ENCODE data around the gene UCHL3.

UCHL3 gene

DNA sequence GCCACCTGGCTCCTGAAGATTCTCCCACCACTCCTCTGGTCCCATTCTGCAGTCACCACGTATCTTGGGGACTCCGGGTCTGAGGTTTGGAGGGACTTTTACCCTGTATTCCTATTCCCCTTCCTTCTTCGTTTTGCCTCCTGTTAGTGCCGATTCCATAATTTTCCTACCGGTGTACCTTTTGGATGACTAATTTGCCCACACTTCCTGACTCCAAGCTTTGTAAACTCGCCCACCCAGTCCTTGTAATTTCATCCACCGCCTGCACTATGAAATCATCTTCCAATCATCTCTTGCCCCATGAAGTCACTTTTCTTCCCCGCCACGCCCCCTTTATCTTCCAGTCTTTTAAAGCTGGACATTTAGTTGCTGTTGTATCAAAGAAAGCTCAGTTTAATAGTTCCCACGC is 572 bp downstream of the UCHL3 start:
- no peak for DNase-seq

DNA sequence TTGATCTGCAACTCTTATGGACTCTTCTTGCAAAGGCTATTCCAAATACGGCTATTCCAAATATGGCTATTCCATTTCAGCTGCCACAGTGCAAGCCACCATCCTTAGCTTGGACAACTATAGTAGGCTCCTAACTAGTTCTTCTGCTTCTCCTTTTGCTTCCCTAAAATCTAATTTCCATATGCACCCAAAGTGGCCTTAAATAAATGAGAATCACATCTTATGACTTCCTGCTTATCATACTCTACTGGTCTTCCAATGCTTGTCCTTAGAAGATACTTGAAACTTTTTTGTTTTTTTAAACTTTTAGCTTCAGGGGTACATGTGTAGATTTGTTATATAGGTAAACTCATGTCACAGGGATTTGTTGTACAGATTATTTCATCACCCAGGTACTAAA is 4.9 kb downstream of the UCHL3 start:
- no peak for DNase-seq

DNA sequence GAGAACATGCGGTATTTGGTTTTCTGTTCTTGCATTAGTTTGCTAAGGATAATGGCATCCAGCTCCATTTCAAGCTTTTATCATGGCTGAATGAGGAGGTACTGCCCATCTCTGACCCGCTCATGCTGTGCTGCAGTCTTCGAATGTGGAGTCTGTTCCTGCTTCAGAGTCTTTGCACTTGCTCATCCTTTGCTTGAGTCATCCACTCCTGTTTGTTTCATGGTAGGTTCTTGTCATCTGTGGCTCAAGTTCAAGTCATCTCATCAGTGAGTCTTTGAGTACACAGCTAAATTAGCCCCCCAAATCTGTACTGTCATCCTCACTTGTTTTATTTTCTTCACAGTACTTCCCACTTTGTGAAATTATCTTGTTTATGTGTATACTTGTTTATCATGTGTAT is 5.4 kb downstream of the UCHL3 start:
- DNase-seq = no peak

DNA sequence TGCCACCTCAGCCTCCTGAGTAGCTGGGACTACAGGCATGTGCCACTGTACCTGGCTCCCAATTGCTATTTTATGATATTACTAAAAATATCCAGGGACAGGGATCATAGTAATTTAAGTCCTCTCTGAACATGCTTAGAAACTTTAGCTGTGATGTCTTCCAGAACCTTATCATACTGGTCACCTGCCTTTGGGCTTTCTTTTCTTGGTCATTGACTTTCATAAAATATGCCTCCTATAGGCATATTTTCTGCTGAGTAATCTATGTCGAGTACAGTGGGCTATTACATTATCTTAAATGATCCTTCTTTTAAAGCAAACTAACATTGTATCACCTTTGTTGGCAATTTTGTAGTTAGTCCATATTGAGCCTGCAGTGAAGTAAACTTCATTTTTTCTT is 6.2 kb downstream of the UCHL3 start:
- DNase-seq = no peak

DNA sequence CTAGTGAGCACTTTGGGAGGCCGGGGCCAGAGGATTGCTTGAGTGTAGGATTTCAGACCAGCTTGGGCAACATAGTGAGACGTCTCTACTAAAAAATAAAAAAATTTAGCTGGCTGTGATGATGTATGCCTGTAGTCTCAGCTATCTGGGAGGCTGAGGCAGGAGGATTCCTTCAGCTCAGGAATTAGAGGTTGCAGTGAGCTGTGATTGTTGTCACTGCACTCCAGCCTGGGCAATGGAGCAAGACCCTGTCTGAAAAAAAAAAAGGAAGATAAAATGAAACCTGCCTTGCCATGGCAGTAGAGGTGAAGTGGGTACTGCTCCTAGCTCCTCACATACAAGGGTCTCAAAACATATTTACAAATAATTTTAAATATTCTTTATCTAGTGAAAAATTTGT is 7.4 kb downstream of the UCHL3 start:
- no peak for DNase-seq

DNA sequence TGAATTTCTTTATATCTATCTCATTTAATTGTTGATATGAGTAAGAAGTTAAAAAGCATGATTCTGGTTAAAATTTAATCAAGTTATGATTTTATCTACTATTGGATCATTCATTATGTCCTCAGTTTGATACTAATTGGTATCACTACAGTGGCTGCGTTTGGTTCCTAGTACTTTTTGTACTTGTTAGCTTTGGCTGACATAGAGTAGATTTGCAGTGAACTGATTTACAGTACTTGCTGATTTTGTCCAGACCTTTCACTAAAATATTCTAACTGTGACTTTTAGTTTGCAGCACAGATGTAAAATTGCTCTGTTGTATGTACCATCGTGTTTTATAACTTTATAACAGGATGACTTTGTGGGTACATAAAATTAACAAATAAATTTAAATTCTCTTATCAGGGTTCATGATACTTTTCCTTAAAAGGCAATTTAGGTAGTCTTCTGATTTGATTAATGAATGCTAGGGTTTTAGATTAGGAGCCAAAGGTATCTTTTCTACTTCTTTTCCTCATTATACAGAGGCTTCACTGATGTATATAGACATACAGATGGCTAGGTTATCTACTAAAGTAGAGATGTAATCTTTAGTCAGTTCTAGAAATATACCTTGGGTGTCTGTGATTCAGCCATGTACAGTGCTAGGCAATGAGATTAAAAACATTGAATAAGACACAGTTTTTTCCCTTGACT is 8.7 kb downstream of the UCHL3 start:
- no peak for DNase-seq

DNA sequence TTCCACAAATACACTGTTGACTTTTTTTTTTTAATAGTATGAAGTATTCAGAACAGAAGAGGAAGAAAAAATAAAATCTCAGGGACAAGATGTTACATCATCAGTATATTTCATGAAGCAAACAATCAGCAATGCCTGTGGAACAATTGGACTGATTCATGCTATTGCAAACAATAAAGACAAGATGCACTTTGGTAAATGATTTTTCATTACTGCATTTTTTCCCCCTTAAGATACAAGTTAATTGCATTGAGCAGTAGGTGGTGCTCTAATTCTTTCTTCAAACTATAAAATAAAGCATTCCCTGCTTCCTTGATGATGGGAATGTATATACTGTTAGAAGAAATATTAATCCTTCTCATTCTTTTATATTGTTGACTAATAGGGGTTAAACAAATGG is 17.1 kb downstream of the UCHL3 start:
- DNase-seq = no peak

DNA sequence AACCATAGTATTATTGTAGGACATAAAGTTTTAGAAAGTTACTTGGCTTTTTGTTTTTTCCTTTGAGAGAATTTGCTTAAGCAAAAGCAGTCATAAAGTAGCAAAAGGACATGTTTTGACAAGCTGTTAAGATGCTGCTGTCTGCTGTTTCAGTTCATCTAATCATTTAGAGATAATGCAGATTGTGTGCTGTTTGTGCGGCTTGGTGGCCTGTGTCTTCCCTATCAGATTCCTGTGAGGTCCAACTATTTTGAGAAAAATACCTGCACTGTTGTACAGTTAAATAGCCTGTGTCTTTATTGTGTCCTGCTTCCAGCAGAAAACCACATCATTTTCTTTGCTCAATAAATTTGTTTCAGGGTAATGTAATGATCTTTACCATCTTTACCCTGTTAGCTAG is 20.0 kb downstream of the UCHL3 start:
- no peak for DNase-seq

DNA sequence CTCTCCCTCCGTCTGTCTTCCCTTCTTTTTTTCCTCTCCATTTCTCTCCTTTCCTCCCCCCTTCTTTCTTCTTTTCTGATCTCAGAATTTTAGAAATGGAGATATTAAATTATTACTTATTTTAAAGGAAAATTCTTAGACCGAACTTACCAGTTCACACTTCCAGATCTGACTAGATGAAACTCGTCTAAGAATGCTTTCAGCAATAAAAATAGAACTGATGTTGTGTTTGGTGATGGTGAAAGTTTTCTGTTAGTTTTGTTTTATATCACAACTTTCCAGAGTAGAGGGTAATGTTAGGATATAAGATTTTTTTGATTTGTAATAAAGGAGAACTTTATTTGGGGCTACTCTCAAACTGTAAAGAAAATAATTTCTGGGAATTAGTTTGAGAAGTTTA is 29.9 kb downstream of the UCHL3 start:
- DNase-seq = no peak

DNA sequence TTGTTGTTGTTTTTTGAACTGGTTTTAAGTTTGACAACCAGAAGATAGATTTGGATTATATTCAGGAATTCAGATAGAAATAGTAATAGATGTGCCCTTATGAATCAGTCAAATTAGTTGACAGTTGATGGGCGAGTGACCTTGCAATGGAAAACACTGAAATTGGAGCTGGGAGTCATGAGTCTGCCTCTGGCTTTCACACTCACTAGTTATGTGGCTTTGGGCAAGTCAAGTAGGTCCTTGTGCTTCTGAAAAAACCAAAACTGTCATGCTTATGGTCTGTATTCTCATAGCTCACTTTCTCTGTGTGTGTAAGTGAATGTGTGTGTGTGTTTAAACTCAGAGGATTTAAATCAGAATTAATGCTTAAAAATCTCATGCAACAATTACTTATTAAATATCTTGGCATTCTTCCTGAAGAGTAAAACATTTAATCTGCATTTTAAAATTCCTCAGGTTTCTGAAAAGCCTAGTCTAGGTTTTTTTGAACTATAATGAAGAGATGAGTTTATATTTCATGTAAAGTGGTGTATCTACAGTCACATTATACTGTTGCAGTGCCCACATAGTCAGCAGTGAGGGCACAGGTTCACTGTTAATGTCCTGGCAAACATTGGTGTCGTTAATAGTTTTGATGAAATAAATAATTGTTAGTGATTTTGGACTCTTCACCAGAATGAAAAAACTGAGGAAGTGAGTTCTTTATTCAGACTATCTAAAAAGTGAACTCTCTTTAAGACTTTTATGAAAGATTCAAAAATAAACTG is 32.5 kb downstream of the UCHL3 start:
- no peak for DNase-seq

DNA sequence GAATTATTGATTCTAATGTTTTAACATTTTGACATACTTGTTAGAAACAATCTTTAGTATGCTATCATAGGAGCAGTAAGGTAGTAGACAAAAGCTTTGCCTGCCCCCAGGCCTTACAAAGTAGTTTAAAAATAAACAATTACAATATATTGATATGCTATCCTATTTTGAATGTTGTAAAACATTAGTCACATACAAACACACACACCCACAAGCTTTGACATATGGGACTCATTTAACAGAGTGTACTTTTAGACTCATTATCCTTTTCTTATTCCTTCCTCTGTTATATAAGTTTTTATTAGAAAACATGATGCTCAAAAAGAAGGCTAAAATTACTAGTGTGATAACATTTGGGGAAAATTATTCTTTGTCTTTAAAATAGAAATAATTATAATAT is 33.5 kb downstream of the UCHL3 start:
- no peak for DNase-seq

DNA sequence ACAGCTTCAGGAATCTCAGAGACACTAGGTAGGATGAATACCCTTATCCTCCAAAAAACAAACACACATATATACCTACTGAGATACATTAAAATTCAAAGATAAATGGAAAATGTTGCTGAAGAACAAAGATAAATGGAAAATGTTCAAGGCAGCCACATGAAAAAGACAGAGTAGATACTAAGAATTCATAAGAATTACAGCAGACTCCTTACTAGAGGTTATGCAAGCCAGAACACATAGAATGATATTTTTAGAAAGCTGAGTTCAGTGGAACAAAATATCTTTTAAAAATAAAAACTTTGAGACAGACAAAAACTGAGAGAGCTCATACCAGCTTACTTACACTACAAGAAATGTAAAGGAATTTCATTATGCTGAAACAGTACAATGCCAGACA is 35.6 kb downstream of the UCHL3 start:
- DNase-seq = no peak

DNA sequence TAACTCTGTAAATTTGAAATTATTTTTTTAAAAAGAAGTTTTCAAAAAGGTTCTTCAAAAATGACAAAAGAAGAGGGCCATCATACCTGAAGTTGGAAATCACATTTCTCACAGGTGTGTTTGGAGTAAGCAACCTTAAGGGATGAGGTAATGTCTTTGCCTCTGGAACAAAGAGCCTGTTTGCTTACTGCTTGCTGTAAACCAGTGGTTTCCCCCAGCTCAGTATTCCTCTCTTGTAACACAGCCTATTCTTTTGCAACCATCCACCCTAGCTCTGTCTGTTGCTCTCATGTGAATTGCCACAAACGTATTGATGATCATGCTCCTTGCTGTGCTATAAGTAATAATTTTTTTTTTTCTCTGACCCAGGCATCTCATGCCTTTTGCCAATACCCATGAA is 38.1 kb downstream of the UCHL3 start:
- no peak for DNase-seq

DNA sequence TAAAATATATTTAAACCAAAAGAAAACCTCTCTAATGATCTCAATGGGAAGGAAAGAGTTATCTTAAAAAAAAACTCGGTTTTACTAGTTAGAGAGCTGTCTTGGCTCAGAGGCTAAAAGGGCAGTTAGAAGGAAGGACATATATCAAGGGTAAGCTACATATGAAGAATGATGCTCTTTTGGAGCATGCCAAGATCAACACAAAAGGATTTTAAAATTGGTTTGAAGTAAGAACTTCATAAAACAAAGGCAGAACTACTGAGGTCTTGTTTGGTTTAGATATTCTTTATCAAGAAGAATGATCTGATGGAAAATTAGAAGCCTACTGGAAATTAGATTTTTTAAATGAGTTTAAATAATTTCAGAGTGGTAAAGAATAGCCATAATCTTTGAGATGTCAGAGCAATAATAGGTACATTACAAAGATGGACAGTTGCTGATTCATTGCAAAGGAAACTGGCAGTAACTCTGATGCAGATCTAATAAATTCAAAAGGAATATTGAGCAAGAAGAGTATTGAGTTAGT is 47.1 kb downstream of the UCHL3 start:
- DNase-seq = no peak

DNA sequence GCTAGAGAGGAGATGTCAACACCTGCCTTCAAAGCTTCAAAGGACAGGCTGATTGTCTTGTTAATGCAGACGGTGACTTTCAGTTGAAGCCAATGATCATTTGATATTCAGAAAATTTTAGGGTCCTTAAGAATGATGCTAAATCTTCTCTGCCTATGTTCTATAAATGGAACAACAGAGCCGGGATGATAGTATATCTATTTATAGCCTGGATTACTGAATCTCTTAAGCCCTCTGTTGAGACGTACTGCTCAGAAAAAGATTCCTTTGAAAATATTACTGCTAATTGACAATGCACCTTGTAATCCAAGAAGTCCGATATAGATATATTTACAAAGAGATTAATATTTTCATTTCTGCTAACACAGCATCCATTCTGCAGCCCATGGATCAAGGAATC is 50.8 kb downstream of the UCHL3 start:
- DNase-seq = no peak

DNA sequence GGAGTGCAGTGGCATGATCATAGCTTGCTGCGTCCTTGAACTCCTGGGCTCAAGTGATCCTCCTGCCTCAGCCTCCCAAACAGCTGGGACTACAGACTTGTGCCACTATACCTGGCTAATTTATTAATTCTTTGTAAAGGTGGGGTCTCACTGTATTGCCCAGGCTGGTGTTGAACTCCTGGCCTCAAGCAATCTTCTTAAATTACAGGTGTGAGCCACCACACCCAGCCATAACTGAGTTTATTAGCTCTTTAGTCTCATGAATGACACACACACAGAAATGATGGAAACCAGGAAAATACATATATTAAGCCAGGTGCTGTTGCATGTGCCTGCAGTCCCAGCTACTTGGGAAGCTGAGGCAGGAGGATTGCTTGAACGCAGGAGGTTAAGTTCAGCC is 53.4 kb downstream of the UCHL3 start:
- DNase-seq = no peak

DNA sequence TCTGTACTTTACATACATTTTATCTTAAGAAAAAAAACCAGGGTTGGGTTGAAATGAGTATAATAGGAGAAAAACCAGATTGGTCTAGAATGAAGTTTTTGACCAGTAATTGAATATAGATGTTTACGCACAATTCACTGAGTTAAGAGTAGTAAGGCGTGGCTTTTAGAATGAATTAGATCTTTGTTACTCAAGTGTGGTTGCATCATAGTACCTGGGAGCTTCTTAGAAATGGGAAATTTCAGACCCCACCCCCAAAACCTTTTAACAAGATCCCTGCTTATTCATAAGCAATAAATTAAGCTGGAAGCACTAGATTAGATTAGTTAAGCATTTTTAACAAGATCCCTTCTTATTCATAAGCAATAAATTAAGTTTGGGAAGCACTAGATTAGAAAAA is 57.9 kb downstream of the UCHL3 start:
- DNase-seq = no peak

DNA sequence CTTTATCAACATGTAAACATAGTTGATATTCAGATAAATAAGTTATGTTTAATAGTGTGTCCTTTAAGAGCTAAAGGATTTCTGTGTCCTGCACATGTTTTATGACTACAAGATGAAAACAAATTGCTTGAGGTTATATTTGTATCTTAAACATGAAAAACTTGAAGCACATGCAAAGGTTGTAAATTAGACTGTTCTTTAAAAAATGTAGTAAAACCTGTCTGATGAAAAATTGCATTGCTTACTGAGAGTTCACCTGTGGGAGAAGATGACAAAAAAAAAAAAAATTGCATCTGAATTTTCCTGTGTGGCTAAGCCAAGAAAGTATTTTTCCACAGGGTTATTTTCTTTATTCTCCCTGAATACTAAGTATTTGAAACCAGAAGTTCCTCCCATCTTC is 60.9 kb downstream of the UCHL3 start:
- DNase-seq = no peak

DNA sequence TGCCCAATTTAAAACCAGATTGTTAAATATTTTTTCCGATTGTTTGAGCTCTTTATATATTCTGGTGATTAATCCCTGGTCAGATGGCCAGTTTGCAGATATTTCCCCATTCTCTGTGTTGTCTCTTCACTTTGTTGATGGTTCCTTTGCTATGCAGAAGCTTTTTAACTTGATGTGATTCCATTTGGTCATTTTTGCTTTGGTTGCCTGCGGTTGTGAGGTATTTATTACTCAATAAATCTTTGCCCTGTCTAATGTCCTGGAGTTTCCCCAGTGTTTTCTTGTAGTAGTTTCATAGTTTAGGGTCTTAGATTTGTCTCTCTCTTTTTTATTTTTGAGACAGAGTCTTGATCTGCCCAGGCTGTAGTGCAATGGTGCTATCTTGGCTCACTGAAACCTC is 62.8 kb downstream of the UCHL3 start:
- no peak for DNase-seq

DNA sequence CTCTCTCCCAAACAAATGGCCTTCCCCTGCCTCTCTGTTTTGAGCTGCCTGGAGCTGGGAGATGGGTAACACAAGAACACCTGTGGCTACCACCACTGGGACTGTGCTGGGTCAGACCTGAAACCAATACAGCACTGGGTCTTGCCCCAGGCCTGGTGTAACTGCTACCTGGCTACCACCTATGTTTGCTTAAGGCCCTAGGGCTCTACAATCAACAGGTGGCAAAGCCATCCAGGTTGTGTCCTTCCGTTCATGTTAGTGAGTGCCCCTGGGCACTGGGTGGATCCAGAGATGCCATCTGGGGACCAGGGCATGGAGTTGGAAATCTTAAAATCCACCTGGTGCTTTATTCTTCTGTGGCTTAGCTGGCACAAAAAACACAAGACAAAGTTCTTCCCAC is 67.6 kb downstream of the UCHL3 start:
- no peak for DNase-seq

DNA sequence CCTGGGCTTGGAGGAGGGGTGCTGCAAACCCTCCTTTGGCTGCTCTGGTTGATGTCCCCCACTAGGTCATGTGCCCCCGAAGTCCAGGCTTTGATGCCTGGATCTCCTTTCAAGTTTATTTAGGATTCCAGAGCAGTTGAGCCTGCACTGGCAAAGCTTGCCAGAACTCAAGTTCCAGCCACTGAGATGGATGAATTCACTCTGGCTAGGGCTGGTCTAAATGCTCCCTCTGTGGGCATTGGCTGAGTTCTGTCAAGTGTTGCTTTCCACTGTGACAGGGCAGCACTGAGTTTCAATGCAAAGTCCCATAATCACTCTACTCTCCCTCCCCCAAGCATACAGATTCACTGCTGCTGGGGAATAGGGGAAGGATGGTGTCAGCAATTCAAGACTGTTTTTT is 68.7 kb downstream of the UCHL3 start:
- DNase-seq = no peak

DNA sequence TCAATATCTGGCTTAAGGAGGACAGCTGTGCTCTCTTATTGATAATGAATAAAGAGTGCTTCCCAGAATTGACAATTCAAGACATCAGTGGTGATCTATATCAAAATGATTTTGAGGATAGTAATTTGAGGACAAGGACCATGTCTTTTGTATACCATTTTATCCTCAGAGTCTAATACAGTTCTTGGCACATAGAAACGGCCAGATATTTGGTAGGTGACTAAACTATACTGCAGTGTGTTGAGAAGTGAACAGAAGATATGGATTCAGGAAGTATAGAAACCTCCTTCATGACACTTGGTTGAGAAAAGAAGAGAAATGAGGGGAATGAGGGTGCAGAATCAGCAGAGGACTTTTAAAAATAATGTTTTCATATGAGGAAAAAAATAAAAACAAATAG is 70.4 kb downstream of the UCHL3 start:
- DNase-seq = no peak

DNA sequence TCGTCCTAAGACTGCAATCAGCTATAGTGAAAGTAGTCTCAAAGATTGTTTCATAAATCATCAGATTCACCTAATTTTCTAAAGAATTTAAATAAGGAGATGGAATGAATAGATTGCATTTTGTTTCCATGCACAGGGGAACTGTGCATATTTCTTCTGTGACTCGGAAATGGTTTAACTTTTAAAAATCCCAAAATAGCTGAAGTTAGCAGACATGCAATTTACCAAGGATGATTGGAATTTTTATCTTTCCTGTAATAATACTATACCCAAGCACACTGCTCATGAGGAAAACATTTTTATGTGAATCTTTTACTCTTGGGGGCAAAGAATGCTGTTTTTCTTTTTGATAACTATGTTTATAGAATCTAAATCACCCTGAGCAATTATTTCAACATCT is 71.6 kb downstream of the UCHL3 start:
- no peak for DNase-seq

DNA sequence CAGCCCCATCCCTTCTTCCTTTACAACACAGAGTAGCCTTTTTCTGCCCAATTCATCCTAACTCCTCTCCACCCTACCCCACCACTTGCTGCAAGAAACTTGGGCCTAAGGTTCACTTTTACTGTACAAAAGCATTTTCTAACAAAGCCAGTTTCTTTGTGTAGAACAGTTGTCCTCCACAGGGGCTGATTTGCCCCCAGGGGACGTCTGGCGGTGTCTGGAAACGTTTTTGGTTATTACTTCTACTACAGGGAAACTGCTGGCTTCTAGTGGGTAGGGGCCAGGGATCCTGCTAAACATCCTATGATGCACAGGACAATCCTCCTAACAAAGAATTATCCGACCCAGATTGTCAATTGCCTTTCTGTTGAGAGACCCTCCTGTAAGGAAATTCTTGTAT is 79.2 kb downstream of the UCHL3 start:
- DNase-seq = no peak

DNA sequence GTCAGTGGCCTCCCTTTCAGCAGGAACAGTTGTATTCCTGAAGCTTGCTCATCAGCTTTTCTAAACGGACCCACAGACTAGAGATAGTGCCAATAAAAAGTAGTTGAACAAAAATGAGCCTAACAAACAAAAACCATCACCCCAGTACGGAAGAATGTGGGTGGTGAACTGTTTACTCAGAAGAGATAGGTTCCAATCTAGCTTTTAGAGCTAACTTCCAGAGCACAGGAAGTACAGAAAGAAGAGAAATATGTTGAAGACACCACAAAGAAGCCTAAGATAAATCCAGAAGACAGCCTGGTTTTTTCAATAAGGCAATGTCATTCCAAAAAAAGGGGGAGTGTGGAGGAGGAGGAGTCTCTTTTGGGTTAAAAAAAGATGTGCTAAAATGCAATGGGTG is 83.7 kb downstream of the UCHL3 start:
- DNase-seq = no peak

Measured in NCI-H1930 (cell line).